HCT116 (cell line): Measurements from ENCODE around the gene GPBAR1. TPM values are rescaled to one million over a fixed set of nuclear protein-coding genes. Genes with fewer than 3 reads are reported as not detected.
A peak's percentile ranks its signal among the peaks of the same experiment; 100 is the strongest.

Experiments used
- ATAC-seq: fragments of 200-7000 bp; cut with Tn5 transposase; 2 replicates; pipeline ENCODE4 v1.9.1; 2020; ENCODE audit warnings: mild to moderate bottlenecking, moderate library complexity
- BruUV-seq: library from RNA; stranded (reverse); fragments of 400-500 nt; replicated peaks from 2 replicates; lab custom pipeline; 2021; lab: Mats Ljungman, UMichigan
- CTCF ChIA-PET: fragments of 300-600 bp; sonication (Branson Sonifier 250); formaldehyde crosslinking; loops from one replicate; lab custom pipeline; 2021; ENCODE audit warnings: antibody characterized with exemption; lab: Charles Lee
- POLR2A ChIA-PET: fragments of 300-600, 350-600 bp; sonication (Branson Sonifier 250); formaldehyde crosslinking; loops from one replicate; lab custom pipeline; 2021; ENCODE audit warnings: antibody characterized with exemption; lab: Charles Lee
- RAD21 ChIA-PET, 2 experiments: fragments of 300-600 bp; sonication (Branson Sonifier 250); formaldehyde crosslinking; loops; one replicate each; lab custom pipeline; 2023; ENCODE audit warnings: low total read pairs in 2 of 2; ENCODE audit not compliant: uncharacterized antibody in 2 of 2, unreplicated experiment in 2 of 2, low non-redundant PET in 1 of 2; lab: Charles Lee
- DNase-seq: peaks from one replicate; pipeline ENCODE4 v3.0.0-alpha.2; 2010; ENCODE audit warnings: low read depth, low spot score
- H2AFZ ChIP-seq: fragments of 200-600 bp; shearing (Covaris generic), sonication (generic); 2 replicates; pipeline ENCODE4 v1.6.1; 2017; ENCODE audit warnings: low read depth, mixed run types, mixed read lengths, antibody characterized with exemption, low read length; ENCODE audit not compliant: poor library complexity, severe bottlenecking
- H3K27ac ChIP-seq: 2 replicates; pipeline ENCODE4 v1.5.1; 2012; ENCODE audit warnings: low read depth, low read length
- H3K27me3 ChIP-seq: fragments of 200-600 bp; sonication (generic); 2 replicates; pipeline ENCODE4 v1.6.1; 2016; ENCODE audit warnings: mixed run types, low read length, mixed read lengths; ENCODE audit not compliant: insufficient read depth
- H3K36me3 ChIP-seq, 2 experiments: fragments of 200-500 bp in 1 of 2; fragments of 200-600 bp in 1 of 2; sonication (Bioruptor generic) in 1 of 2; sonication (generic) in 1 of 2; 2 replicates each; pipeline versions ENCODE4 v1.5.1 to v1.6.1; 2014 to 2016; ENCODE audit warnings: low read length in 2 of 2, inconsistent platforms in 1 of 2, mixed read lengths in 1 of 2, mixed run types in 1 of 2; ENCODE audit not compliant: insufficient read depth in 2 of 2, control insufficient read depth in 1 of 2
- H3K4me1 ChIP-seq, 2 experiments: fragments of 200-600 bp in 1 of 2; sonication (generic) in 1 of 2; 2 replicates each; pipeline versions ENCODE4 v1.5.1 to v1.6.1; 2012 to 2017; ENCODE audit warnings: low read length in 2 of 2, inconsistent platforms in 1 of 2, mild to moderate bottlenecking in 1 of 2, mixed read lengths in 1 of 2, mixed run types in 1 of 2, moderate library complexity in 1 of 2; ENCODE audit not compliant: insufficient read depth in 2 of 2, control insufficient read depth in 1 of 2
- H3K4me2 ChIP-seq: fragments of 200-600 bp; sonication (generic); 2 replicates; pipeline ENCODE4 v1.6.1; 2017; ENCODE audit warnings: mixed run types, low read length, mixed read lengths
- H3K4me3 ChIP-seq, 2 experiments: fragments of 200-600 bp in 1 of 2; sonication (generic) in 1 of 2; replicated peaks in 1 of 2; 2 replicates each; pipeline ENCODE4 v1.5.1; 2011 to 2016; ENCODE audit warnings: low read length in 2 of 2, control low read depth in 1 of 2, low read depth in 1 of 2, mild to moderate bottlenecking in 1 of 2, mixed read lengths in 1 of 2, mixed run types in 1 of 2
- H3K79me2 ChIP-seq: fragments of 200-600 bp; sonication (generic); 2 replicates; pipeline ENCODE4 v1.6.1; 2017; ENCODE audit warnings: mild to moderate bottlenecking, mixed run types, low read length, moderate library complexity, mixed read lengths; ENCODE audit not compliant: insufficient read depth
- H3K9ac ChIP-seq: fragments of 200-600 bp; sonication (generic); 2 replicates; pipeline ENCODE4 v1.6.1; 2016; ENCODE audit warnings: low read length, mixed read lengths
- H3K9me2 ChIP-seq: fragments of 200-600 bp; sonication (generic), shearing (Covaris generic); 2 replicates; pipeline ENCODE4 v1.6.1; 2017; ENCODE audit warnings: mixed run types, mild to moderate bottlenecking, moderate library complexity; ENCODE audit not compliant: insufficient read depth
- H3K9me3 ChIP-seq, 2 experiments: fragments of 200-500 bp in 1 of 2; fragments of 200-600 bp in 1 of 2; sonication (Bioruptor generic) in 1 of 2; sonication (generic) in 1 of 2; 2 replicates each; pipeline ENCODE4 v1.6.1; 2014 to 2017; ENCODE audit warnings: low read length in 2 of 2, mixed read lengths in 2 of 2, inconsistent platforms in 1 of 2, low read depth in 1 of 2, mild to moderate bottlenecking in 1 of 2, mixed run types in 1 of 2, moderate library complexity in 1 of 2; ENCODE audit not compliant: control insufficient read depth in 1 of 2, insufficient read depth in 1 of 2
- H4K20me1 ChIP-seq: fragments of 200-600 bp; sonication (generic), shearing (Covaris generic); 2 replicates; pipeline ENCODE4 v1.6.1; 2017; ENCODE audit warnings: mixed run types, mild to moderate bottlenecking, moderate library complexity; ENCODE audit not compliant: insufficient read depth
- CEBPB ChIP-seq: IDR thresholded peaks from 2 replicates; pipeline ENCODE4 v1.6.1; 2012; ENCODE audit warnings: low read depth
- EGR1 ChIP-seq: IDR thresholded peaks from 2 replicates; pipeline ENCODE4 v1.6.1; 2012; ENCODE audit warnings: low read depth
- FOSL1 ChIP-seq: IDR thresholded peaks from 2 replicates; pipeline ENCODE4 v1.6.1; 2012; ENCODE audit warnings: low read depth
- SP1 ChIP-seq: IDR thresholded peaks from 2 replicates; pipeline ENCODE4 v1.6.1; 2012; ENCODE audit warnings: low read depth
- SRF ChIP-seq: IDR thresholded peaks from 2 replicates; pipeline ENCODE4 v1.6.1; 2012; ENCODE audit warnings: low read depth
- TCF7L2 ChIP-seq: IDR thresholded peaks from 2 replicates; pipeline ENCODE4 v1.7.0; 2011; ENCODE audit warnings: borderline replicate concordance, inconsistent platforms; ENCODE audit not compliant: insufficient read depth, insufficient read length; ENCODE audit errors: extremely low read depth
- ZFX ChIP-seq: fragments of 450-650 bp; IDR thresholded peaks from 2 replicates; pipeline ENCODE4 v1.6.1; 2017
- ZNF274 ChIP-seq: fragments of 200-500 bp; sonication (Bioruptor generic); IDR thresholded peaks from 2 replicates; pipeline ENCODE4 v1.6.1; 2014; ENCODE audit warnings: mild to moderate bottlenecking, low read depth, low read length, inconsistent platforms
- intact Hi-C: fragments of 100-400 bp; cut with micrococcal nuclease; formaldehyde crosslinking; loops from 2 replicates; pipeline ENCODE4 v1.10.0; 2022
- total RNA-seq: library from RNA; stranded (reverse); gene quantifications from one replicate; pipeline ENCODE4 v1.2.1, GENCODE V29; 2021; ENCODE audit not compliant: unreplicated experiment
- TF ChIP-seq, protein P1 (sequence below): IDR thresholded peaks from 2 replicates; pipeline ENCODE4 v1.6.1; 2012

The GPBAR1 gene
- total RNA-seq, 1 experiment from 2014 or later: 0.27 TPM

GRCh38 chr2:218293715-218294429 lies 33.1 kb downstream of the GPBAR1 start:
- Histone ChIP-seq H3K27me3 (no peaks in the 10 kb centered on the region), H3K4me1 (peaks cover 49 to 85% of the 10 kb centered on the region in 2 experiments), H3K9me2 (no peaks in the 10 kb centered on the region), H2AFZ (peak overlapping the region; percentile 51), H3K9ac (no peak overlapping the region), H3K4me2 (no peak overlapping the region)
- no TSS peak for BruUV-seq
- RAD21 ChIA-PET: no interaction called here
- intact Hi-C loops: loop anchor here (2.0 kb wide), 1 partner anchor 103 kb away; no protein-coding TSS in a partner anchor
- CTCF ChIA-PET: interaction anchor here (1.4 kb wide), 2 partner anchors 63 to 102 kb away, joined by 4 to 6 read pairs; partner anchors contain the start of gene CATIP
- DNase-seq (no peak), ATAC-seq (no peak)
- TF ChIP-seq FOSL1 (no peak), ZNF274 (no peak), SRF (no peak), ZFX (no peak), EGR1 (no peak), SP1 (no peak), TCF7L2 (no peak), CEBPB (no peak)
- TF ChIP-seq, protein P1, sequence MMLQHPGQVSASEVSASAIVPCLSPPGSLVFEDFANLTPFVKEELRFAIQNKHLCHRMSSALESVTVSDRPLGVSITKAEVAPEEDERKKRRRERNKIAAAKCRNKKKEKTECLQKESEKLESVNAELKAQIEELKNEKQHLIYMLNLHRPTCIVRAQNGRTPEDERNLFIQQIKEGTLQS: no peak
- TF ChIP-seq, all 23 proteins: peak for 0
- Histone ChIP-seq H4K20me1 (no peaks in the 10 kb centered on the region), H3K36me3 (no peaks in the 10 kb centered on the region), H3K4me3 (no peak overlapping the region), H3K9me3 (no peaks in the 10 kb centered on the region), H3K27ac (no peak overlapping the region), H3K79me2 (peaks cover 32% of the 10 kb centered on the region)
- POLR2A ChIA-PET: interaction anchor here (0.7 kb wide), 1 partner anchor 861 kb away, joined by 3 read pairs; no protein-coding TSS in a partner anchor
